Adipose tissue (tissue), 3 donors: ENCODE measurements around the gene ATOH8. TPM values are rescaled to one million over a fixed set of nuclear protein-coding genes. Genes with fewer than 3 reads are reported as not detected.
"Not testable (repeated sequence)": the region's sequence is repeated elsewhere in the genome, so short reads cannot be mapped to it uniquely, and the experiment has no call there.

ENCODE experiments used
- H3K27ac ChIP-seq: one replicate; pipeline ENCODE4 v1.5.1; 2013; ENCODE audit warnings: low read depth, low read length
- WGBS, 3 donors: extraction: QIAGEN DNeasy Blood & Tissue Kit; methylation state at CpG; one replicate each; pipeline ENCODE4 v1.1.7; 2013; 5-methylcytosine and 5-hydroxymethylcytosine counted together
- polyA plus RNA-seq, 3 donors: library from polyadenylated mRNA; stranded (reverse); fragments of 200-250 nt; gene quantifications; one replicate each; pipeline ENCODE4 v1.2.3, GENCODE V29; 2013
- donor health status: healthy with polysubstance abuse.
- donor health status: Bipolar disorder and iron deficiency.
- donor health status: healthy.

ATOH8 gene, protein sequence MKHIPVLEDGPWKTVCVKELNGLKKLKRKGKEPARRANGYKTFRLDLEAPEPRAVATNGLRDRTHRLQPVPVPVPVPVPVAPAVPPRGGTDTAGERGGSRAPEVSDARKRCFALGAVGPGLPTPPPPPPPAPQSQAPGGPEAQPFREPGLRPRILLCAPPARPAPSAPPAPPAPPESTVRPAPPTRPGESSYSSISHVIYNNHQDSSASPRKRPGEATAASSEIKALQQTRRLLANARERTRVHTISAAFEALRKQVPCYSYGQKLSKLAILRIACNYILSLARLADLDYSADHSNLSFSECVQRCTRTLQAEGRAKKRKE
- 10 to 100 TPM; 10.2 to 57.5 (median 29.5) TPM for polyA plus RNA-seq

DNA sequence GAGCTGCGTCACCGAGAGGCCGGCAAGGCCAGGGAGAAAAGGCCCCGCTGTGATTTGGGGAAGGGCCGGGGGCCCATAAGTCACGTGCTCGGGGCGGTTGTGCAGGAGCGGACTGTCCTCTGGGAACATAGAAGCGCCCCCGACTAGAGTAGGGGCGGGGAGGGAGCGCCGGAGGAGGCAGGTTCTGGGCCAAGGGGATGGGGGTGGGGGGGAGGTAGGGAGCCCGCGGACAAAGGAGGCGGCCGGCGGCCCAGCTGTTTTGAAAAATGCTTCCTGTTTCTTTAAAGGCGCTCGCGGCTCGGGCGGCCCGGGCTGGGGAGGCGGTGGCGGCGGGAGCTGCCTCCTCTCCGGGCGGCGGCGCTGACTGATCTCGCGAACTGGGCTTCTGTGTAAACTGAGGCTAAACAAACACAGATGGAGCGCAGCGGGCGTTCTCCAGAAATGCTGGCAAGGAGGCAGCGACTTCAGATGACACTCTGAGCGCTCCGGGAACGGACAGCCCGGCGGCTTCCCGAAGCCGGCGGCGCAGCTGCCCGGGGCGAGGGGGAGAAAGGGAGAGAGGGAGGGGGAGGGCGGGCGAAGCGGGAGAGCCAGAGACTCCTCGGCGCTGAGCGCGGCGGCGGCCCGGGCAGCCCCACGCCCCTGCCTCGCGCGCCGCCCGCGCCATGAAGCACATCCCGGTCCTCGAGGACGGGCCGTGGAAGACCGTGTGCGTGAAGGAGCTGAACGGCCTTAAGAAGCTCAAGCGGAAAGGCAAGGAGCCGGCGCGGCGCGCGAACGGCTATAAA is at the start of gene ATOH8:
ATOH8 (plus strand) TSS at position 467 of the 788 bp plus-strand sequence; CDS start at position 666, 199 bp downstream.
- no peak within 1 kb of the TSS for H3K27ac ChIP-seq
- 0 to 3% (median 1%) methylated on average over 61 to 81 of the region's 81 CpGs for WGBS, 3 donors

DNA sequence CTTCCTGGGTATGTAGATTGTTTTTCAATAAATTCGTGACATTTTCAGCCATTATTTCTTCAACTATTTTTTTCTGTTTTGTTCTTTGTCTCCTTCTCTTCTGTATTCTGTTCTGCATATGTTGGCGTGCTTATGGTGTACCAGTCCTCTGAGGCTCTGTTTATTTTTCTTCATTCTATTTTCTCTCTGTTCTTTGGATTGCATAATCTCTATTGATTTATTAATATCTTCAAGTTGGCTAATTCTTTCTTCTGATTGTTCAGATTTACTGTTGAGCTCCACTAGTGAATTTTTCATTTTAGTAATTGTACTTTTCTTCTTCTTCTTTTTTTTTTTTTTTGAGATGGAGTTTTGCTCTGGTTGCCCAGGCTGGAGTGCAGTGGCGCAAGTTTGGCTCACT is 49.8 kb upstream of the ATOH8 start:
- no peak overlapping the region for H3K27ac ChIP-seq
- 74 to 76% (median 74%) methylated on average over 3 of the region's 3 CpGs for WGBS, 3 donors

DNA sequence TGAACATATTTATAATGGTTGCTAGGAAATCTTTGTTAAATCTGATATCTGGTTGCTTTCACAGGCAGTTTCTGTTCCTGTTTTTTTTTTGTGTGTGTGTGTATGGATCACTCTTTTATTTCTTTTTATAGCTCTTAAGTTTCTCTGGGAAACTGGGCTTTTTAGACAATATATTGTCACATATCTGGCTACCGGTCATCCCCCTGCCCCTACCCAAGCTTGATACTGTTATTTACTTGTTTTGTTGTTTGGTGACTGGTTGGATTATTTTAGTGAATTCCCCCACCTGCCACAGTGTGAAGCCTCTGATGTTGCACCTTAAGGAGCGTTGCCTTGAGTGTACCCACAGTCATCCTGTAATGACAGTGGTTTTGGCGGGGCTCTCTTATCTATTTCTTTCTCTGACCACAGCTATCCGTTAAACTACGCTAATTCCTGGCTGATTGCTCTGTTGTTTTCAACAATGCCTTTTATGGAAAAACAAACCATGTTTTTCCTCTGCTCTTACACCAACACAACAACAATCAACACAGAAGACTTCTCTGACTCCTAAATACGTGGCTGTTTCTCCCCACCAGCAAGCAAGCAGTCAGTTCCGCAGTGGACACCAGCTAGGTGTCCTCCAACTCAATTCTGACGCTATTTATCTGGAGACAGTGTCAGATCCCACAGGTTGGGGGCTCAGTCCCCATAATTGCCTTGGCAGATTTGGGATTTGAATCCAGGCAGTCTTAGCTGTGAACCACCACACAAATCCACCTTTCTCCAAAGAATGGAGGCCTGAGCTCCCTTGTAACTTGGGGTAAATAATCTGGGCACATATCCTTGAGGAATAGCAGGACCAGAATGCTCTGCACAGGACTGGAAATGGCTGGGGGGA is 48.8 kb upstream of the ATOH8 start:
- H3K27ac ChIP-seq, result peak overlapping the region; percentile 47
- 60 to 89% (median 70%) methylated on average over 8 of the region's 8 CpGs for WGBS, 3 donors

DNA sequence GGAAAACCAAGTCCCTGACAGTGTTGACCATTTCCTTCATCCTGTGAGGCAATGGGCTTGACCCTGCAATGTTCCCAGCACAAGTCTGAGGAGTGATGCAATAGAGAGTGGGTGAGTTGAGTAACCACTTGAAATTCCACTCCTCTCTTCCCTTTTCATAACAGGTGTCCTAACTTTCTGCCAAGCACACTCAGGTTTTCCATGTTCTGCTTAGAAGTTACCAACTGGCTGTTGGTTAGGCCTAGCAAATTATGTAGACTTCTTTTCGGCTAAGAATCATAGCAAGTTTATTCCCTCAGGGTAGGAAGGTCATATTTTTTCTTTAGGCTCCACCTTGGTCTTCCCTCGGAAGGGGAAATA is 48.1 kb upstream of the ATOH8 start:
- WGBS, 3 donors, result 44 to 77% (median 56%) methylated on average over 2 of the region's 2 CpGs
- H3K27ac ChIP-seq, result peak overlapping the region; percentile 47

DNA sequence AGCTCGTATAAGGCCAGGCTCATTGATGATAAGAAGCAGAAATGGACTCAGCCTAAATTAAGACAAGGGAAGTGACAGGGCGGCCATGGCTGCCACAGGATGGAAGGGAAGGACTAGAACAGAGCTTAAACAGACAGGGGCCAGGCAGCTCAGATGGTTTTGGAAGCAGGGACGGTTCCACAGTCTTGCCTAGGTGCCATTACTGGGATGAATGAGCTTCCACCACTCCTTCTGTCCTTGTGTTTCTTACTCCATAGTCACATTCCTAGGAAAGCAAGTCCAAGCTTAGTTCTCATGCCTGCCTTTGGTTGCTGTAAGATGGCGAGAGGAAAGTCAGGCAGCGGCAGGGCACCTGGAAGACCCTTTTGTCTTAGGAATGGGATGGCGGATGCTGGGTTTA is 47.7 kb upstream of the ATOH8 start:
- H3K27ac ChIP-seq, result no peak overlapping the region
- WGBS, 3 donors, result 71 to 86% (median 72%) methylated on average over 6 of the region's 6 CpGs

DNA sequence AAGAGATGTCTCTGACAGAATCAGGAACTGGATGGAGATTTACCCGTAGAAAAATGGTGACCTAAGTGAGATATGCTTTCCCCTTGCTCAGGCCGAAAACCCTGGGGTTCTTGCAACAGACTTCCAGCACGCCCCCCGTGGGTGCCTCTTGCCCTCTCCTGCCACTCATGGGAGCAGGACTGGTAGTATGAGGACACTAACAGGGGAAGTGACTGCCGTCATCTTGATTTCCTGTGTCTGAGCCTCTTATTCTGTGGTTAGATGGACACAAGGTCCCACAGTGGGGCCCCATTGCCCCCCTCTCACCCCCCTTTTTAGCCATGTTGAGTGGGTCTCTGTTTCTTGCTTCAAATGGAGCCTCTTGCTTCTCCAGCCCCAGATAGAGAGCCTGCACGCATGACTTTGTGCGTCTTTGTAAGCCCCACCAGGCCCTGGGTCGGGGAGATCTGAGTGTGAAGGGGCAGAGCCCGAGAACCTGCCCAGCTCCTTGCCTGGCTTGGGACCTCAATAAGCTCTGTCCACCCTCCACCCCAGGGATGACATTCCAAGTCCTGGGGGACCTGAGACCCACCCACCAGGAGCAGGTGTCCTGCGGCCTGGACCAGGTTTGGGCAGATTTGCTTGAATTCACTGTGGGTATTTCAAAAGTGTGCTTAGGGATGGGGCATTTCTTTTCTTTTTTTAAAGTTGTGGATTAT is 47.0 kb upstream of the ATOH8 start:
- 56 to 85% (median 70%) methylated on average over 10 of the region's 10 CpGs for WGBS, 3 donors
- no peak overlapping the region for H3K27ac ChIP-seq

DNA sequence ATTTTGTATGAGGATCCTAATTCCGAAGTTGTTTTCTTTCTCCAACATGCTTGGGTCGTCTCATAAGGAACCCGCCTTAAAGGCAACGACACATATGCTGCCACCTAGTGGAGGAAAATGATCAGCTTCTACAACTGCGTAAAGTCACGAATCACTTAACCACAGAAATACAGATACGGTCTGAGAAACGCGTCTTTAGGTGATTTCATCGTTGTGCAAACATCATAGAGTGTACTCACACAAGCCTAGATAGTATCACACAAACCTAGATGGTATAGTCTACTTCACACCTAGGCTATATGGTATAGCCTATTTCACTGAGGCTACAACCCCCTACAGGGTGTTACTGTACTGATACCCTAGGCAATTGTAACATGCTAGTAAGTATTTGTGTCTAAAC is 46.5 kb upstream of the ATOH8 start:
- H3K27ac ChIP-seq, result no peak overlapping the region
- WGBS, 3 donors, result 1 to 3% (median 1%) methylated on average over 10 of the region's 10 CpGs

DNA sequence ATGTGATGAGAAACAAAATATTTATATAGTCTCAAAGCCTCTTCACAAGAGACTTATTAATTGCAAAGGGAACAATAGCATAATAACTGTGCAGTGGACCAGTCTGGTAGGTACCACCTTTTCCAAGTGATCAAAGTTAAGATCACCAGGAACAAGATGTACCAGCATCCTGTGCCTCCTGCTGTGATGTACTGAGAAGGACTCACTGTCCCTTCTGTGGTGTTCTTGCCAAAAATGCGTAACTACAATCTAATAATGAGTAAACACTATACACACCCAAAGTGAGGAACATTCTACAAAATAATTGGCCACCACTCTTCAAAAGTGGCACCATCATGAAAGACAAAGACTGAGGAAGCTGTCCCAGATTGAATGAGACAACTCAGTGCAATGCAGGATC is 45.1 kb upstream of the ATOH8 start:
- 59 to 67% (median 65%) methylated on average over 1 of the region's 1 CpG for WGBS, 3 donors
- no peak overlapping the region for H3K27ac ChIP-seq

DNA sequence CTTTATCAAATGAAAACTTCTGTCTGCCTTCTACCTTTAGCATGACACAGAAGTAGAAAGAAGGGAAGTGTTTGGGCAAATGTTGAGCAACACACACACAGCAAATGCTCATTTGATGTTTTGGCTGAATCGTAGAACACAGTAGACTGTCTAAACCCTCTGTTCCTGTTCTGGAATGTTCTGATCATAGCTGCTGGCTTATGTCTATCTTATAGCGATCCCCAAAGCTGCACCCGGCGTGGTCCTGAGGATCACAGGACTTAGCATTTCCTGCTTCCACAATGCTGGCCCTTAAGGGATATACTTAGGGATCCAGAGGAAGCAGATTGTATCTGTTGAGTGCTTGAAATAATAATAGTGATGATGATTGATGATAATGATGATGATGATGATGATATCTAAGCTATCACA is 44.4 kb upstream of the ATOH8 start:
- 28 to 68% (median 38%) methylated on average over 4 of the region's 4 CpGs for WGBS, 3 donors
- no peak overlapping the region for H3K27ac ChIP-seq

DNA sequence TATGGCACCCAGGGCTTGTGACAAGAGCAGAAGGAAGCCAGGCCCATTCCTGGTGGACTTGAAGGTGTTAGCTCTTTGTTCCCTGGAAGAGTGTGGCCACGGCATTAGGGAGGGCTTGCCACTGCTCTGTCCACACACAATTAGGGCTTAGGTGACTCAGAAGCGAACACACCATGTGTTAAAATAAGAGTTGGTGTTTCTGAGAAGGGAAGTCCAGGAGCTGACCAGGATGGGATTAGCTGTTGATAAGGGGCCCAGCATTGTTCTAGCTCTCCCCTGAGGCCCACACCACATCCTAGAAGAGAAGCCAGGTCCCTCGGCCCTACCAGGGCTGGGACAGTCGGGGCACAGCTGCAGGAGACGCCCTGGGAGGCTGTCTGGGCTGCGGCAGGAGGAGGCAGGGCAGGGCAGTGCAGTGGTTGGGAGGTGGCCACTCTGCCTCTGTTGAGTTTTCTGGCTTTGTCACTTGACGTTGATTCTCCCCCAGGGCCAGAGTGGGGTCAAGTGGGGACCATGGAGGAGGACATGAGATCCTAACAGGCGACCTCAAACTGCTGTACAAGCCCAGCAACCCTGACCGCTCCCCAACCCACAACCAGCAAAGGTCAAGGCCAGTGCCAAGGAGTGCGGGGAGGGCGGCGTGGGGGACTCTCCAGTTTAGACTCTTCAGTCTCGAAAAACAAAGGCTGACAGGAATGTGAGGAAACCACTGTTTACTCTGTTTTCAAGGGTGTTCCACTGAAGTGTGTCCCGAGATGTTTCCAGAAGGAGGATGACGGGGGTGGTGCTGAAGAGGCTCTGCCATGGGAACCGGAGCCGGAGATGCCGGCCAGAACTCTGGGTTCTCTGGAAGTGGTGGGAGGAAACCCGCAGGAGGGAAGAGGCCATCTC is 42.9 kb upstream of the ATOH8 start:
- peak overlapping the region; percentile 78 for H3K27ac ChIP-seq
- WGBS, 3 donors, result 44 to 76% (median 50%) methylated on average over 19 of the region's 19 CpGs

DNA sequence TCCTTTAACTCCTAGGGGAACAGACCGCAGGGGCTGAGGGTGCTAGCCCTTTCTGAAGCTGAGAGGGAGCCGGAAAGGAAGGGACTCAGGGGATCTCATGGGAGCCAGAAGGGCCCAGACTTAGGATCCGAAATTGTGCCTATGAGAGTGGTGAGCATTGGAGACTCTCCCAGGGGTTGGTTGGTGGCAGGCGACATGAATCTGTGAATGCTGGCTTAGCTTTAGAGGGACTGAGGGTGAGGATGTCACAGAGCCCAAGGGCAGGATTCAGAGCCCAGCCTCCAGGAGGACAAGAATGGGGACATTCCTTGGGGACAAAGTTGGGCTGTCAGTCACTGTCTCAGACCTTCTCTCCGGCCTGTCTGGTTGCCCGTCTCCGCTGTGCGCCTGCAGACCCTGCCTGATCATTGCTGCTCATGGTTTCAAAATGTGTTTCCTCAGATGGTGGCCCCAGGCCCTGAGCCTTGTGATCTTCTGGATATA is 42.2 kb upstream of the ATOH8 start:
- WGBS, 3 donors, result 56 to 86% (median 63%) methylated on average over 8 of the region's 8 CpGs
- peak overlapping the region; percentile 78 for H3K27ac ChIP-seq

DNA sequence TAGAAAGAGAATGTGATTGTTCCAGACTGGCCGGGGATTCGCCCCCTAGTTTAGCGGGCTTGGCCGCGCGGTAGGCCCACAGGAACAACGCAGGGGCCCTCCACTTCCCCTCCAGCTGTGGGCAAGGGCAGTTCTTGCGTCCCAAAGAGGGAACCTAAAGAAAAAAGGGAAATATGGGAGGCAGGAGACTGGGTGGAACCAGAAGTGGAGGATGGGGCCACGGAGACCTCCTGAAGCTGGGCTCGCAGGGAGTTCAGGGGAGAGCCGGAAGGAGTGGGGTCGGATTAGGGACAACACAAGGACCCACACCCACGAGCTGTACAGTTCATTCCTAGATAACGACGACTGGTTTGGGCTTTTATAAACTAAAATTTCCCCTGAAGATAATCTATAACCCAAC is 41.5 kb upstream of the ATOH8 start:
- no peak overlapping the region for H3K27ac ChIP-seq
- 42 to 79% (median 45%) methylated on average over 15 of the region's 15 CpGs for WGBS, 3 donors

DNA sequence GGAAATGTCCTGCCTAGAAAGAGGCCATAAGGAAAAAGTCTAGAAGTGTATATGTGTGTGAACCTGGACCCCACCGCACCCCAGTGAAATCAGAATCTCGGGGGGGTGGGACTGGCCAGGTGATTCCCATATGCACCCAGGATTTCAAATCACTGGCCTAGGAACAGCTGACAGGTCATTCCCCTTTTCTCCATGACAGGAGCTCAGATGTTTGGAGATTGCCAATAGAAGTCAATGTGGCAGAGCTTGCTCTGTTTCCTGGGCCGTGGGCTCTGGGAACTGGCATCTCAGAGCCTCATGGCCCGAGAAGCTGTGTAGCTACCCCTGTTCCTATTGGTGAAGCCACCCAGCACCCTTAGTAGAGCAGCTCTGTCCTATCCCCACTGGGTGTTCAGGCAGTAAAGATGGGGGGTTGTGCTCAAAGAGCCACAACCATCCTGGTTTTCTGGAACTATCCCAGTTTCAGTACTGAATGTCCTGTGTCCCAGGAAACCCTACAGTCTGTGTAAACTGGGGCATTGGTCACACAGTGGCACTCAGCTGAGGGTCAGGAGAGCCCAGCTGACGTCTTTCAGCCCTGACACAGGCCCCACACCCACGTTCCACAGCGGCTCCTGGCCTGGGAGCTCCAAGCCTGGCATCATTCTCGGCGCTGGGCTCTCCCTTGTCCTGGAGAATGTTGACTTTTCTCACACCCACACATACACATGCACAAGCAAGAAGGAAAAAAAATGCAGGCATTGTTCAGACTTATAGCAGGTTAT is 40.8 kb upstream of the ATOH8 start:
- H3K27ac ChIP-seq, result peak overlapping the region; percentile 57

DNA sequence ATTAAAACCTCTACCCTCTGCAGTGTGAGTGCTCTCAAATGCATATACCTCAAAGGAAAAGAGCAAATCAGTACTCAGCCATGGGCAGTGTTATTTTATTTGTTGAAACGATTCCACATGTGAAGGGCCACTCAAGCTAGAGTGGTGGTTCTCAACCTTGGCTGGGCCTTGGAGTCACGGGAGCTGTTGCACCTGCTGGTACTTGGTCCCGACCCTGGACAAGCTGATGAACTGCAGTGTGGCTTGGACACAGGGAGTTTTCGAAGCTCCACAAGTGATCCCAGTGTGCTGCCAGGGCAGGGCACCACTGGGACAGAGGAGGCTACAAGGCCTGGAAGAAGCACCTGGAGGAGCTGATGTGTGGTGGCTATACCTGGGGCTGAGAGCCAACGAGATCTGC is 40.0 kb upstream of the ATOH8 start:
- 76 to 94% (median 92%) methylated on average over 5 of the region's 5 CpGs for WGBS, 3 donors
- no peak overlapping the region for H3K27ac ChIP-seq

More for the DNA sequence above, 40.8 kb upstream of the ATOH8 start:
- WGBS, 3 donors, result 54 to 71% (median 63%) methylated on average over 9 of the region's 9 CpGs

DNA sequence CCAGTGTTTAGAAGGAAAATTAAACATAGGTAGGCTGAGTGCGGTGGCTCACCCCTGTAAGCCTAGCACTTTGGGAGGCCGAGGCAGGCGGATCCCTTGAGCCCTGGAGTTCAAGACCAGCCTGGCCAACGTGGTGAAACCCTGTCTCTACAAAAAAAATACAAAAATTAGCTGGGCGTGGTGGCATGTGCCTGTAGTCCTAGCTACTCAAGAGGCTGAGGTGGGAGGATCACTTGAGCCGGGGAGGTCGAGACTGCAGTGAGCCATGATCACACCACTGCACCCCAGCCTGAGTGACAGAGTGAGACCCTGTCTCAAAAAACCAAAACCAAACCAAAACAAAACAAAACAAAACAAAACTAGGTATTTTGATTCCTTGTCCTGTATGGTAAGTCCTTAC is 39.4 kb upstream of the ATOH8 start:
- 86 to 97% (median 89%) methylated on average over 7 of the region's 7 CpGs for WGBS, 3 donors
- H3K27ac ChIP-seq, result not testable (repeated sequence)

DNA sequence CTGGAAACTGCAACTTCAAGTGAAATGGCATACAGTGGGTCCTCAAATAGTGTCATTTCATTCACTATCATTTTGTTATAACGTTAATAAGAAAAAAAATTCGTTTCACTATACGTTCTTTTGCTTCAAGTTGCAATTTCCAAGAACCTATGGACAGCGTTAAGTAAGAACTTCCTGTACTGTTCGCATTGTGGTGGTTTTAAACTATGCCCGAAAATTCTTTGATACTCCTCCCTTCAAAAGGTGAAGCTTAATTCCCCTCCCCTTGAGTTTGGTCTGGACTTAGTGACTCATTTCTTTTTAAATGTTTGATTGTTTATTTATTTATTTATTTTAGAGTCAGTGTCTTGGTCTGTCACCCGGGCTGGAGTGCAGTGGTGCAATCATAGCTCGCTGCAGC is 39.0 kb upstream of the ATOH8 start:
- 55 to 86% (median 69%) methylated on average over 8 of the region's 8 CpGs for WGBS, 3 donors
- no peak overlapping the region for H3K27ac ChIP-seq
